ENCODE measurements around the gene SMARCD2.
"Not testable (repeated sequence)": the region's sequence is repeated elsewhere in the genome, so short reads cannot be mapped to it uniquely, and the experiment has no call there.

DNA sequence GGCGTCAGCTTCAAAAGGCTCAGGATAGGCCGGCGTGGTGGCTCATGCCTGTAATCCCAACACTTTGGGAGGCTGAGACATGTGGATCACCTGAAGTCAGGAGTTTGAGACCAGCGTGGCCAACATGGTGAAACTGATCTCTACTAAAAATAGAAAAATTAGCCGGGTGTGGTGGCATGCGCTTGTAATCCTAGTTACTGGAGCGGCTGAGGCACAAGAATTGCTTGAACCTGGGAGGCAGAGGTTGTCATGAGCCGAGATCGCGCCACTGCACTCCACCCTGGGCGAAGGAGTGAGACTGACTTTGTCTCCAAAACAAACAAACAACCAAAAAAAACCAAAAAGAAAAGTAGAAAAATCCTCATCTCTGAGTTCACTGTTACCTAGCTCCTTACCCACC lies 42.6 kb upstream of the SMARCD2 start:
- not testable (repeated sequence) for TF ChIP-seq POLR2AphosphoS5, POLR2A (IDR thresholded peaks at IDR 0.05)
- TF ChIP-seq, protein P1, sequence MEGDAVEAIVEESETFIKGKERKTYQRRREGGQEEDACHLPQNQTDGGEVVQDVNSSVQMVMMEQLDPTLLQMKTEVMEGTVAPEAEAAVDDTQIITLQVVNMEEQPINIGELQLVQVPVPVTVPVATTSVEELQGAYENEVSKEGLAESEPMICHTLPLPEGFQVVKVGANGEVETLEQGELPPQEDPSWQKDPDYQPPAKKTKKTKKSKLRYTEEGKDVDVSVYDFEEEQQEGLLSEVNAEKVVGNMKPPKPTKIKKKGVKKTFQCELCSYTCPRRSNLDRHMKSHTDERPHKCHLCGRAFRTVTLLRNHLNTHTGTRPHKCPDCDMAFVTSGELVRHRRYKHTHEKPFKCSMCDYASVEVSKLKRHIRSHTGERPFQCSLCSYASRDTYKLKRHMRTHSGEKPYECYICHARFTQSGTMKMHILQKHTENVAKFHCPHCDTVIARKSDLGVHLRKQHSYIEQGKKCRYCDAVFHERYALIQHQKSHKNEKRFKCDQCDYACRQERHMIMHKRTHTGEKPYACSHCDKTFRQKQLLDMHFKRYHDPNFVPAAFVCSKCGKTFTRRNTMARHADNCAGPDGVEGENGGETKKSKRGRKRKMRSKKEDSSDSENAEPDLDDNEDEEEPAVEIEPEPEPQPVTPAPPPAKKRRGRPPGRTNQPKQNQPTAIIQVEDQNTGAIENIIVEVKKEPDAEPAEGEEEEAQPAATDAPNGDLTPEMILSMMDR (IDR thresholded peaks at IDR 0.05): not testable (repeated sequence)
